Astrocyte (in vitro differentiated cells and primary cell): ENCODE data around the gene MTMR6. TPM values are rescaled to one million over a fixed set of nuclear protein-coding genes. Genes with fewer than 3 reads are reported as not detected.

Experiments
- DNase-seq: peaks from one replicate; pipeline ENCODE4 v3.0.0-alpha.2; 2010; ENCODE audit warnings: low read depth
- FAIRE-seq: peaks from 2 replicates; lab custom pipeline; 2011; peaks lifted over from hg19 to GRCh38; lab: Jason Lieb, UNC
- H2AFZ ChIP-seq: 2 replicates; pipeline ENCODE4 v1.6.0; 2012; ENCODE audit warnings: low read depth, low read length, inconsistent platforms
- H3K27ac ChIP-seq: 2 replicates; pipeline ENCODE4 v1.5.1; 2011; ENCODE audit warnings: low read depth, low read length, inconsistent platforms
- H3K27me3 ChIP-seq: 2 replicates; pipeline ENCODE4 v1.6.0; 2011; ENCODE audit warnings: low read length, inconsistent platforms; ENCODE audit not compliant: insufficient read depth
- H3K36me3 ChIP-seq: 2 replicates; pipeline ENCODE4 v1.5.1; 2011; ENCODE audit warnings: low read length, inconsistent platforms; ENCODE audit not compliant: insufficient read depth
- H3K4me1 ChIP-seq: 2 replicates; pipeline ENCODE4 v1.5.1; 2011; ENCODE audit warnings: low read length, inconsistent platforms; ENCODE audit not compliant: insufficient read depth
- H3K4me2 ChIP-seq: 2 replicates; pipeline ENCODE4 v1.6.0; 2012; ENCODE audit warnings: low read length, inconsistent platforms
- H3K4me3 ChIP-seq: 2 replicates; pipeline ENCODE4 v1.5.1; 2011; ENCODE audit warnings: low read depth, mild to moderate bottlenecking, low read length, inconsistent platforms; ENCODE audit not compliant: insufficient read depth
- H3K79me2 ChIP-seq: 2 replicates; pipeline ENCODE4 v1.6.0; 2012; ENCODE audit warnings: mild to moderate bottlenecking, low read length, inconsistent platforms; ENCODE audit not compliant: insufficient read depth
- H3K9ac ChIP-seq: 2 replicates; pipeline ENCODE4 v1.6.0; 2012; ENCODE audit warnings: mild to moderate bottlenecking, low read length, inconsistent platforms
- H3K9me3 ChIP-seq: 2 replicates; pipeline ENCODE4 v1.5.1; 2012; ENCODE audit warnings: low read depth, mild to moderate bottlenecking, low read length, inconsistent platforms; ENCODE audit not compliant: insufficient read depth
- H4K20me1 ChIP-seq: 2 replicates; pipeline ENCODE4 v1.6.0; 2012; ENCODE audit warnings: low read length, inconsistent platforms; ENCODE audit not compliant: insufficient read depth
- H3K27ac Mint-ChIP-seq: one replicate; pipeline ENCODE4 v1.8.0; 2021; ENCODE audit warnings: mild to moderate bottlenecking, mixed read lengths; ENCODE audit not compliant: unreplicated experiment
- H3K27me3 Mint-ChIP-seq: one replicate; pipeline ENCODE4 v1.8.0; 2021; ENCODE audit warnings: low read depth, mixed read lengths; ENCODE audit not compliant: unreplicated experiment
- H3K36me3 Mint-ChIP-seq: one replicate; pipeline ENCODE4 v1.8.0; 2021; ENCODE audit warnings: low read depth, mixed read lengths; ENCODE audit not compliant: unreplicated experiment
- H3K4me1 Mint-ChIP-seq: one replicate; pipeline ENCODE4 v1.8.0; 2021; ENCODE audit warnings: low read depth, mixed read lengths; ENCODE audit not compliant: unreplicated experiment
- H3K4me3 Mint-ChIP-seq: one replicate; pipeline ENCODE4 v1.8.0; 2021; ENCODE audit warnings: mild to moderate bottlenecking, moderate library complexity, mixed read lengths; ENCODE audit not compliant: unreplicated experiment
- H3K9me3 Mint-ChIP-seq: one replicate; pipeline ENCODE4 v1.8.0; 2021; ENCODE audit warnings: mild to moderate bottlenecking, mixed read lengths; ENCODE audit not compliant: unreplicated experiment
- CTCF ChIP-seq: IDR thresholded peaks from 2 replicates; pipeline ENCODE4 v1.5.1; 2011; ENCODE audit warnings: low read depth, mild to moderate bottlenecking, inconsistent platforms, low read length, moderate library complexity; ENCODE audit not compliant: insufficient read depth
- EZH2 ChIP-seq: IDR thresholded peaks from 2 replicates; pipeline ENCODE4 v1.6.1; 2012; ENCODE audit warnings: mild to moderate bottlenecking, low read length, inconsistent platforms; ENCODE audit not compliant: insufficient read depth
- total RNA-seq: library from RNA; stranded (reverse); gene quantifications from 2 replicates; pipeline ENCODE4 v1.2.1, GENCODE V29; 2021

The MTMR6 gene
- total RNA-seq, 1 donor from 2014 or later, result 18.5 TPM

- FAIRE-seq, result no peak
- Histone ChIP-seq H4K20me1 (no peaks in the 10 kb centered on the region), H3K4me1 (peaks cover under 1% of the 10 kb centered on the region), H3K27me3 (peaks cover 17% of the 10 kb centered on the region), H3K27ac (no peak overlapping the region), H3K9ac (no peak overlapping the region), H3K4me3 (no peak overlapping the region), H3K36me3 (no peaks in the 10 kb centered on the region), H3K9me3 (no peaks in the 10 kb centered on the region), H3K79me2 (no peaks in the 10 kb centered on the region), H3K4me2 (no peak overlapping the region), H2AFZ (no peak overlapping the region)
- no peak overlapping the region for H3K27ac Mint-ChIP-seq
- no peaks in the 10 kb centered on the region for H3K9me3 Mint-ChIP-seq
- DNase-seq, result no peak
- no peak overlapping the region for H3K4me3 Mint-ChIP-seq
- H3K36me3 Mint-ChIP-seq, result no peaks in the 10 kb centered on the region
- no peaks in the 10 kb centered on the region for H3K27me3 Mint-ChIP-seq
- no peak for TF ChIP-seq CTCF
- no peak for TF ChIP-seq EZH2
- H3K4me1 Mint-ChIP-seq, result no peaks in the 10 kb centered on the region
Observed at GRCh38 chr13:25295701-25296100, 8.4 kb upstream of the MTMR6 start.

- FAIRE-seq (no peak), DNase-seq (peak; percentile 25)
- Histone ChIP-seq H3K27me3 (peaks cover 17% of the 10 kb centered on the region), H3K79me2 (no peaks in the 10 kb centered on the region), H3K4me3 (no peak overlapping the region), H4K20me1 (no peaks in the 10 kb centered on the region), H3K4me1 (no peaks in the 10 kb centered on the region), H3K9ac (no peak overlapping the region), H3K9me3 (no peaks in the 10 kb centered on the region), H3K36me3 (no peaks in the 10 kb centered on the region), H3K4me2 (no peak overlapping the region), H2AFZ (no peak overlapping the region), H3K27ac (no peak overlapping the region)
- TF ChIP-seq CTCF, result no peak
- TF ChIP-seq EZH2, result no peak
- H3K4me1 Mint-ChIP-seq, result no peaks in the 10 kb centered on the region
- H3K4me3 Mint-ChIP-seq, result no peak overlapping the region
- no peaks in the 10 kb centered on the region for H3K9me3 Mint-ChIP-seq
- H3K27me3 Mint-ChIP-seq, result no peaks in the 10 kb centered on the region
- H3K27ac Mint-ChIP-seq, result no peak overlapping the region
- H3K36me3 Mint-ChIP-seq, result no peaks in the 10 kb centered on the region
Observed at GRCh38 chr13:25295228-25295627, 7.9 kb upstream of the MTMR6 start.

GRCh38 chr13:25292301-25292700 is 5.0 kb upstream of the MTMR6 start:
- no peak overlapping the region for H3K27ac ChIP-seq
- H3K79me2 ChIP-seq, result no peaks in the 10 kb centered on the region
- H2AFZ ChIP-seq, result no peak overlapping the region
- Mint-ChIP-seq H3K27ac (no peak overlapping the region), H3K4me1 (no peaks in the 10 kb centered on the region), H3K27me3 (no peaks in the 10 kb centered on the region), H3K9me3 (no peaks in the 10 kb centered on the region), H3K4me3 (no peak overlapping the region), H3K36me3 (no peaks in the 10 kb centered on the region)
- FAIRE-seq (no peak), DNase-seq (peak; percentile 18)
- peaks cover 17% of the 10 kb centered on the region for H3K27me3 ChIP-seq
- H3K9me3 ChIP-seq, result no peaks in the 10 kb centered on the region
- H3K4me2 ChIP-seq, result no peak overlapping the region
- H3K36me3 ChIP-seq, result no peaks in the 10 kb centered on the region
- TF ChIP-seq CTCF (no peak), EZH2 (no peak)
- H4K20me1 ChIP-seq, result no peaks in the 10 kb centered on the region
- H3K9ac ChIP-seq, result no peak overlapping the region
- H3K4me1 ChIP-seq, result no peaks in the 10 kb centered on the region
- no peak overlapping the region for H3K4me3 ChIP-seq
